GM18526 (cell line): Measurements from ENCODE around the gene HYDIN.

Experiments used
- POLR2A ChIP-seq: IDR thresholded peaks from 3 replicates; pipeline ENCODE4 v1.6.1; 2011; ENCODE audit not compliant: insufficient read length; ENCODE audit errors: extremely low read depth

Gene HYDIN

DNA sequence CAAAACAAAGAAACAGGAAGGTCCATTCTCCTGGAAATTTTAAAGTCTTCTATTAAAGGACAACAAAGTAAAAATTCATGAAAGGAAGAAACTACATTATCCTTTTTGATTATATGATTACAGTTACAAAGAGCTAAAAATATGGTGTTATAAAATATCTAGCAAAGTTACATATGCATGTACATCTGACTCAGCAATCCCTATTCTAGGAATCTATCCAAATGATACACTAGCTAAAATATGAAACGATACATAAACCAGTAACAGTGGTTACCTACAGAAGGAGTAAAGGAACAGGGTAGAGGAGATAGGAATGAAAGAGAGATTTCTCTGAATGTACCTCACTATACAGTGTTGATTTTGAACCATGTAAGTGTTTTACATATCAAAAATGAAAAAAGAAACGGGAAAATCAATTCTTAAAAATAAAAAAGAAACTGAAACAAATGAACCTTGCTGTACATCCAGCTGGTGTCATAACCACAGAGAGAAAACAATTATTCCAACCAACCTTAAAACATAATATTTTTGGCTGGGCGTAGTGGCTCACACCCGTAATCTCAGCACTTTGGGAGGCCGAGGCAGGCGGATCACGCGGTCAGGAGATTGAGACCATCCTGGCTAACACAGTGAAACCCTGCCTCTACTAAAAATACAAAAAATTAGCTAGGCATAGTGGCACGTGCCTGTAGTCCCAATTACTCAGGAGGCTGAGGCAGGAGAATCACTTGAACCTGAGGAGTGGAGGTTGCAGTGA is 41.4 kb downstream of the HYDIN start:
- TF ChIP-seq POLR2A: no peak

DNA sequence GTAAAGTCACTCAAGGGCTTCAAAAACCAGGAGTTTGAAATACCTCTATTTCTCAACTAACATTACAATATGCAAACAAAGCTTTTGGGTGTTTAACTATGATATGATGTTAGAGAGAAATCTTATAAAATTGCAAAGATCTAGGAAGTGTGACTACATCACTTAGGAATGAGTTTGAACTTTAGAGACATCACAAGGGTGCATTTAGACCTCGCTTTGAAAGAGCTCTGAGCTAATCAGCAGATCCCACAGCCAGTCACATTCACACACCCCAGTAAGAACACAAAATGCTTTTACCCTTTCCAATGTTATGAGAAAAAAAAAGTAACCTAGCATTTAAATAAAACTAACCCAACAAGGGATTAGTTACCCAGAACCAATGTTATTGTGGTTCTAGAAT is 45.2 kb downstream of the HYDIN start:
- TF ChIP-seq POLR2A: no peak

DNA sequence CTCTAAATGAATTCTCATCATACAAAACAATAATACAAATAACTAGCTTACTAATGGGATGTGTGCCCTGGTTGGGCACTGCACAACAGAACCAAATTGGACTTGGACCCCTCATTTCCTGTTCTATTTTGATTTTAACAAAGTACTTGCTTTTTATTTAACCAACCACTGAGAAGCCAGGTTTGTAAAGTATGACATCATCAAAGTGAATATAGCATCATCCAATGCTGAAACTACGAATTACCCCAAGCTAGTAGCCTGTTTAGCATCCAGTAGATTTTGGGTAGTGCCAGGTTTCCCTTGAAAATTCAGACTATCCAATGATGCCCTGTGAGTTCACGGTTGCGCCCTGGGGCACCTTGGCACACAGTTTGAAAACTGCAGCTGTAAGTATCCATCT is 51.0 kb downstream of the HYDIN start:
- no peak for TF ChIP-seq POLR2A

DNA sequence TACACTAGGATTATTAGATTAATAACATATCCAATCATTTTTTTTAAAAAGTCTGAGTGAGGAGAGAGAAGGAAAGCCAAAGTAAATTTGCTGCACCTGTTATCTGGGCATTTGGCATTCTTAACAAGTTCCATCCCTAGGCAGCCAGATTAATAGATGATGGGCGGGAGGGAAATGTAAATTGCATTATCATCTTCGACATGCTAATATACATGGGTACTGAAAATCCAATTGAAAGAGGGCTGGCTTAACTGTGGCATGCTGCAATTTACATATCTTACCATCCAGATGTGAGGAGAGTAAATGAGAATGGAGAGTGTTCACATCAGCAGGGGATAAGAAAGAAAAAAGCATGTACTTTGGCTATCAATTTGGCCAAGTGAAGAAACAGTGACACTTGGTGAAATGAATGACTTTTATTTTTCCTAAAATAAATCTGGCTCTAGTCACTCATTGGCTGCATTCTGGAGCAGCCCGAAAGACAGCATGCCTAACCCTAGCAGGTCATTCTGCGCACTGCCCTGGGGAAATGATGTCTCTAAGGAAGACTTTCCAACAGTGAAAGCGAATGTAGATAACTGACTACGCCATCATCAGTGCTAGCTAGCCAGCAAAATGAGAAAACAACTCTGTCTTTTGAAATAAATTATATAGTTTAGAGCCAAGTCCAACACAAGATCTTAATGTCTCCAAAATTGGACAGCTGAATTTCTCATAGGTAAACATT is 57.9 kb downstream of the HYDIN start:
- no peak for TF ChIP-seq POLR2A

DNA sequence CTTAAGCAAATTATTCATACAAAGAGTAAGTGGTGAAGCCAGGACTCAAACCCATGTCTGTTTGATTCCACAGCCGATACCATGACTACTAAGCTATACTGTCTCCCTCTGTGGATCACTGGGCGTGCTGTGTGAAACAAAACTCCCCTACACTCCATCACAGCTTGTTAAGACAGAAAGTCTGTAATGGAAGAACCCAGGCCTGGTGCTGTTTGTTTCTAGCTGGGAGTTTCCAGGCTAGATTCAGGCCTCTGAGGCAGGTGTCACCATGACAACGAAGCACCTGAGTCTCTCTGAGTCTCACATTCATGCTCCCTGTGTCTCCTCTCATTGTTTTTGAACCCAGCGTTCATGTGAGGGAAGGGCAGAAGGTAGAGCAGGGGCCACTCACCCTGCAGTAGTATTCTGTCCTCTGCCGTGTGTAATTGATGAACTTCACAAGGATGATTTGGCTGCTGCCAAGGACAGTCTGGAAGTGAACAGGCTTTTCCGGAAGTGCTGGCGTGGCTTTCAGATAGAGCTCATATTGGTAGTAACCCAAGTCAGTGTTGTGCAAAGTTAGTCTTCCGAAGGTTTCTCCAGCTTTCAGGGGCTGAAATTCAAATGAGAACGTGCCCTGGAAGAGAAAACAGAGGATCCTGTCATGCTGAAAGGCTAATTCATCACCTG is 421.0 kb downstream of the HYDIN start:
- no peak for TF ChIP-seq POLR2A

DNA sequence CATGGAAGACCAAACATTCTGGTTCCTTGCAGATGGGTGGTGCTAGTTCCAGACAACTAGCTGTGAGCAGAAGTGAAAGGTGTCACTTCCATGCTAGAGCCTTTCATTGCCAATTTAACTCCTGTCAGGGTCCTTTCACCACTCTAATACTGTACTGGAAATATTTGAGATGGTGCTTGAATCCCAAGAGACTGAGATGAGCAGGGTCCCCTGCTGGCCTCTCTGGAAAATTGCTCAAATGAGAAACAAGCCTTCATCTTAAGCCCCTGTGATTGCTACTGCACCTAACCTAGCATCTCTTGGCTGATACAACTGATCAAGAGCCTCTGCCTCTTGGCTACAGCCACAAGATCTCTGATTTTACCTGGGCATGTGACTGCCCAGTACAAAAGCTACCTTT is 422.2 kb downstream of the HYDIN start:
- no peak for TF ChIP-seq POLR2A

DNA sequence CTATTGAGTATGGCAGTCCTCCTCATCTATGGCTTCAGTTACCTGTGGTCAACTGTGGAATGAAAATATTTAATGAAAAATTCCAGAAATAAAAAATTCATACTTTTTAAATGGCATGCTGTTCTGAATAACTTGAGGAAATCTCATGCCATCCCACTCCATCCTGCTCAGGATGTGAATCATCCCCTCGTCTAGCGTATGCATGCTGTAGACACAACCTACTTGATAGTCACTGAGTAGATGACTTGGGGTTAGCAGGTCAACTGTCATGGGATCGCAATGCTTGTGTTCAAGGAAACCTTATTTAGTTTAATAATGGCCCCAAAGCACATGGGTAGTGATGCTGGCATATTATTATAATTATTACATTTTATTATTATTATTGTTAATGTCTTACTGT is 424.7 kb downstream of the HYDIN start:
- no peak for TF ChIP-seq POLR2A

DNA sequence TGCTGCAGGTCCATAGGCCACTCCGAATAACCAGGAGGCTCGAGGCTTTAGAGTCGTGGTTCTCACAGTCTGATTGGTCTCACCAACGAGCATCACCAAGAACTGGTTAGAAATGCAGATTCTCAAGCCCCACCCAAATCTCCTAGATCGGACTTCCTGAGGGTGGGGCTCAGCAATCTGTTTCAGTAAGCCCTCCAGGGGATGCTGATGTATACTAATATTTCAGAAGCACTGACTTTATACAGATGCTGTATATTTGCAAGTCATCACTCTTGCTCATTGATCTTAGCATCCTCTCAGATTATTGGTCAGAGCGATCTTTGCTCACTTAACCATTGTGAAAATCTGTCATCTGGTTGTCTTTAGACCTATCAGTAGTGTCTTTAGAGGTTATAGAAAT is 425.1 kb downstream of the HYDIN start:
- TF ChIP-seq POLR2A: no peak

DNA sequence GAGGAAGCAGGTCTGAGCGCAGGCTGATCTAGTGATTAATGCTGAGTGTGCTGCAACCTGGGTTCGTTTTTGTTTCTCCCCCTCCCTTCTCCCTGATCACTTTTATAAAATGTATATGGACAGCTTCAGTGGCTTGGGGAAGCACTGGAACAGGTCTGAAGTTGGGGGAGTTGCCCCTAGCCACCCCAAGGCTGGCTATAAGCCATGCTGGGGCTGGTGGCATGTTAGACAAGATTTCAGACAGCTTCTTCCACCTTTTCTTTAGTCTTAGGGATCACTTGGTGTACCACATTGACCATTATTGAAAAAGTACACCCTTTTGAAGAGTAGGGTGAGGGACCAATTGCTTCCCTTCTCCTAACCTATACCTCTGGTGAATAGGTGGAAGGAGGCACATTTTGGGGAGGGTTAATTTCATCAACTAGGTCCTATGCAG is 425.8 kb downstream of the HYDIN start:
- TF ChIP-seq POLR2A: no peak

DNA sequence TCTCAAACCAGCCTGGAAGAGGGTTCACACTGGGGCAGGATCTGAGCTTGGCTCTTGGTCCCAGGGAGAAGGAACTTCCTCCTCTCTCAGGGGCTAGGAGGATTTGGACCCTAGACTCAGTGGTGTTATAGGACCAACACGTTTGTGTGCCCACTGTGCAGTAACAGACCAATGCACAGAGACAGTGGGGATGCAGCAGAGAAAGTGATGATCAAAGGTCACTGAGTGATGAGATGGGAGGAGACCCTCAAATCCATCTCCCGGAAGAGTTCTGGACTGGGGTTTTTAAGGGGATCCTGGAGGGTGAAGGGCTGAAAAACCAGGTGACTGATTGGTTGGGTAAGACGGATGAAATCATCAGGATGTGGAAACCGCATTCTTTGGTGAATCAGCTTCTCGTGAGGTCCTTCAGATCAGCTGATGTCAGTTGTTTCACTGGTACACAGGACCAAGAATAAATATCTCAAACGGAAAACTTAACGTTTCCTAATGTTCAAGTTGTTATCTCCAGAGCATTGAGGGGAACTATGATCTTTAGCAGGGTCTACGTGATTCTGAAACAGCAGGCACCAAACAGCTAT is 426.3 kb downstream of the HYDIN start:
- no peak for TF ChIP-seq POLR2A

DNA sequence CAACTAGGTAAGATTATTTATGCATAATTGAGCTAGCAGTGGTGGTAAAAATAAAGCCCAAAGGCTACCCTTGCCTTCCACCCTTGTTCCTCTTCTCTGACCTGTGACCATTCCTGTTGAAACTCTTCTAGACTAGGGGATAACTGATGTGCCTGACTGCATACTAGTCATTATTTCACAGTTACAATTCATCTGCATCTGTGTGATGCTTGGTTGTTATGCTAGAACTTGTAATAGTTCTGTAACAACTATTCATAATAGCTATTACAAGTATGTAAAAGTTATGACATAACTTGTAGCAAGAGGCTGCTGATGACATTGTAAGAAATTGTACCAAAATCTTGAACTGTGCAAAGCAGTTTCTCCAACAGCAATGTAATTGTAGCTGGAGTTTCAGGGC is 427.2 kb downstream of the HYDIN start:
- TF ChIP-seq POLR2A: no peak

DNA sequence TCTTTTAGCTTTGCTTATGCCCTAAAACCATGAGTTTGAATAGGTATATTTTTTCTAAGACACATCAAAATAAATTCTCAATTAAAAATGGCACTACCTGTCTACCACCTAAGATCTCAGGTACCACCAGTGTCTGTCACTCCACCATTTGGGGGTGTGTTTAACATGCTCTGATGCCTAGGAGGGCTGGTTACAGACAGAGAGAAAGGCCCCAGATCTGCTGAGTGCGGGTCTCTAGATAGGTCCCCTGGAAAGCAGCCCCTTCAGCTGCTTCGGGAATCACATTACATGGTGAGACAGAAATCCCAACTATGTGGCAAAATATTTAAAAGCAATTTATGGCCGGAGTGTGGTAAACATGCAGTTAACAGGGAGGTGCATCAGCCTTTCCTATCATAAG is 428.9 kb downstream of the HYDIN start:
- no peak for TF ChIP-seq POLR2A

DNA sequence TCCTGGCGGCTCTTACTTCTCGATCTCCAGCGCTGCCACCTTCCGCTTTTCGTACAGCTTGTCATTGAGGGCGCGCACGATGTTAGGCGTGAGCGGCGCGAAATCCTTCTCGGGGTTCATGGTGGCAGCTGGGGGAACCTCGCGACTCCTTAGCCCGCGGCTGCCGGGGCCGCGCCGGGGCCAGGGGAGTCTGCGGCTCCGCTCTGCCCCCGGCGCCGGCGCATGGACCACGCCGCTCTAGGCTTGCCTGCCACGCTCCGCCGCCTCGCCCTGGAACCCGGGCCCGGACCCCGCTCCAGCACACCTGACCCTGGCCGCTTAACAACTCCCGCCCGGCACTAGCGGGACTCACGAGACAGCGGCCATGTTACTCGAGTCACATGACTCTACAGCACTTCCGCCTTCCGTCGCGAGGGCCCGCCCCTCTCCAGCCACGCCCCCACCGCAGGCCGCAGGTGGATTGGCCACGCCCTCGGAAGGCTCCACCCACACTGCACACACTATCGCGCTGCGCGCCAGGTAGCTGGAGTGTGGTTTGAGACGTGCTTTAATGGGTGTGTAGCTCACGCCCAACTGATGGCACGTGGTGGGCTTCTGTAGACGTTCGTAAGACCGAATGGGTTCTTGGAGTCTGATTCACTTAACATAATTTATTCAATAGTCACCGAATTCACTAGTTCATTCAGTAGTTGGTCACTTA is 429.6 kb downstream of the HYDIN start, which contains the start of gene VAC14:
VAC14 (minus strand) TSS at position 378 of the 700 bp plus-strand sequence; CDS start at position 120, 258 bp downstream.
- TF ChIP-seq POLR2A: peak; percentile 90

DNA sequence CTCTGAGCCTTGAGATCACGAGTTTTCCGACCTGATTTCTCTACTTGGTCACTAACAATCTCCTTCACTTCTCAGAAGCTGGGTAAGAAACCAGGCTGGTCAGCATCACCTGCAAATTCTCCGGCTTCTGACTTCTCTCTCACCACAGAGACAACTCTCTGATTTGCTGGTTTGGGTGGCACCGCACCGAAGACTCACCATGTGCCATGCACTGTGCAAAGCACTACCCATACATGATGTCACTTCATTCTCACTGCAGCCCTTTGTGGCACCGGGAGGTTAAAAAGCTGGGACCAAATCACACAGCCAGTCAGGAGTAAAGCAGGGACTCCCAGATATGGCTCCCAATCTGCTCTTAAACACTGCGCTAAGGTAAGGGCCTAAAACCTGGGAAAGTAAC is 430.2 kb downstream of the HYDIN start:
- TF ChIP-seq POLR2A: no peak

DNA sequence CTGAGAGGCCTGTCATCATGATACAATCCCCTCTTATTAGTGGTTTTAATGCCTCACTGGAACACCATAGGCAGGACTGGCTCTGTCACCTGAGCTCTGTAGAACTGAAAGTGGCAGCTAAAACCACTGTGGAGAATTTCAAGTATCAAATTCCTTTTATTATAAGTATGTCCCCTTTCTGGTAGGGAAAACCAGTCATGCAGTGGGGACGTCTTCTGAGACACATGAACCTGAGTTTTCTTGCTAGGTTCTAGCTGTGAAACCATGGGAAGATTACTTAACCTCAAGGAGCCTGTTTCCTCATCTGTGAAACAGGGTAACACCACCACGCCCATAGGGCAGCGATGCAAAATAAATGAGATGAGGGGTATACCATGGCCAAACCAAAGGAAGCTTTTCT is 434.2 kb downstream of the HYDIN start:
- TF ChIP-seq POLR2A: no peak
